HCT116 (cell line): ENCODE data around the gene GPR12. TPM values are rescaled to one million over a fixed set of nuclear protein-coding genes. Genes with fewer than 3 reads are reported as not detected.

Experiments used
- ATAC-seq: fragments of 200-7000 bp; cut with Tn5 transposase; 2 replicates; pipeline ENCODE4 v1.9.1; 2020; ENCODE audit warnings: mild to moderate bottlenecking, moderate library complexity
- BruUV-seq: library from RNA; stranded (reverse); fragments of 400-500 nt; replicated peaks from 2 replicates; lab custom pipeline; 2021; lab: Mats Ljungman, UMichigan
- CTCF ChIA-PET: fragments of 300-600 bp; sonication (Branson Sonifier 250); formaldehyde crosslinking; loops from one replicate; lab custom pipeline; 2021; ENCODE audit warnings: antibody characterized with exemption; lab: Charles Lee
- POLR2A ChIA-PET: fragments of 300-600, 350-600 bp; sonication (Branson Sonifier 250); formaldehyde crosslinking; loops from one replicate; lab custom pipeline; 2021; ENCODE audit warnings: antibody characterized with exemption; lab: Charles Lee
- RAD21 ChIA-PET, 2 experiments: fragments of 300-600 bp; sonication (Branson Sonifier 250); formaldehyde crosslinking; loops; one replicate each; lab custom pipeline; 2023; ENCODE audit warnings: low total read pairs in 2 of 2; ENCODE audit not compliant: uncharacterized antibody in 2 of 2, unreplicated experiment in 2 of 2, low non-redundant PET in 1 of 2; lab: Charles Lee
- DNase-seq: peaks from one replicate; pipeline ENCODE4 v3.0.0-alpha.2; 2010; ENCODE audit warnings: low read depth, low spot score
- H2AFZ ChIP-seq: fragments of 200-600 bp; shearing (Covaris generic), sonication (generic); 2 replicates; pipeline ENCODE4 v1.6.1; 2017; ENCODE audit warnings: low read depth, mixed run types, mixed read lengths, antibody characterized with exemption, low read length; ENCODE audit not compliant: poor library complexity, severe bottlenecking
- H3K27ac ChIP-seq: 2 replicates; pipeline ENCODE4 v1.5.1; 2012; ENCODE audit warnings: low read depth, low read length
- H3K27me3 ChIP-seq: fragments of 200-600 bp; sonication (generic); 2 replicates; pipeline ENCODE4 v1.6.1; 2016; ENCODE audit warnings: mixed run types, low read length, mixed read lengths; ENCODE audit not compliant: insufficient read depth
- H3K36me3 ChIP-seq, 2 experiments: fragments of 200-500 bp in 1 of 2; fragments of 200-600 bp in 1 of 2; sonication (Bioruptor generic) in 1 of 2; sonication (generic) in 1 of 2; 2 replicates each; pipeline versions ENCODE4 v1.5.1 to v1.6.1; 2014 to 2016; ENCODE audit warnings: low read length in 2 of 2, inconsistent platforms in 1 of 2, mixed read lengths in 1 of 2, mixed run types in 1 of 2; ENCODE audit not compliant: insufficient read depth in 2 of 2, control insufficient read depth in 1 of 2
- H3K4me1 ChIP-seq, 2 experiments: fragments of 200-600 bp in 1 of 2; sonication (generic) in 1 of 2; 2 replicates each; pipeline versions ENCODE4 v1.5.1 to v1.6.1; 2012 to 2017; ENCODE audit warnings: low read length in 2 of 2, inconsistent platforms in 1 of 2, mild to moderate bottlenecking in 1 of 2, mixed read lengths in 1 of 2, mixed run types in 1 of 2, moderate library complexity in 1 of 2; ENCODE audit not compliant: insufficient read depth in 2 of 2, control insufficient read depth in 1 of 2
- H3K4me2 ChIP-seq: fragments of 200-600 bp; sonication (generic); 2 replicates; pipeline ENCODE4 v1.6.1; 2017; ENCODE audit warnings: mixed run types, low read length, mixed read lengths
- H3K4me3 ChIP-seq, 2 experiments: fragments of 200-600 bp in 1 of 2; sonication (generic) in 1 of 2; replicated peaks in 1 of 2; 2 replicates each; pipeline ENCODE4 v1.5.1; 2011 to 2016; ENCODE audit warnings: low read length in 2 of 2, control low read depth in 1 of 2, low read depth in 1 of 2, mild to moderate bottlenecking in 1 of 2, mixed read lengths in 1 of 2, mixed run types in 1 of 2
- H3K79me2 ChIP-seq: fragments of 200-600 bp; sonication (generic); 2 replicates; pipeline ENCODE4 v1.6.1; 2017; ENCODE audit warnings: mild to moderate bottlenecking, mixed run types, low read length, moderate library complexity, mixed read lengths; ENCODE audit not compliant: insufficient read depth
- H3K9ac ChIP-seq: fragments of 200-600 bp; sonication (generic); 2 replicates; pipeline ENCODE4 v1.6.1; 2016; ENCODE audit warnings: low read length, mixed read lengths
- H3K9me2 ChIP-seq: fragments of 200-600 bp; sonication (generic), shearing (Covaris generic); 2 replicates; pipeline ENCODE4 v1.6.1; 2017; ENCODE audit warnings: mixed run types, mild to moderate bottlenecking, moderate library complexity; ENCODE audit not compliant: insufficient read depth
- H3K9me3 ChIP-seq, 2 experiments: fragments of 200-500 bp in 1 of 2; fragments of 200-600 bp in 1 of 2; sonication (Bioruptor generic) in 1 of 2; sonication (generic) in 1 of 2; 2 replicates each; pipeline ENCODE4 v1.6.1; 2014 to 2017; ENCODE audit warnings: low read length in 2 of 2, mixed read lengths in 2 of 2, inconsistent platforms in 1 of 2, low read depth in 1 of 2, mild to moderate bottlenecking in 1 of 2, mixed run types in 1 of 2, moderate library complexity in 1 of 2; ENCODE audit not compliant: control insufficient read depth in 1 of 2, insufficient read depth in 1 of 2
- H4K20me1 ChIP-seq: fragments of 200-600 bp; sonication (generic), shearing (Covaris generic); 2 replicates; pipeline ENCODE4 v1.6.1; 2017; ENCODE audit warnings: mixed run types, mild to moderate bottlenecking, moderate library complexity; ENCODE audit not compliant: insufficient read depth
- CBX3 ChIP-seq: IDR thresholded peaks from 2 replicates; pipeline ENCODE4 v1.6.1; 2012; ENCODE audit warnings: low read depth
- CEBPB ChIP-seq: IDR thresholded peaks from 2 replicates; pipeline ENCODE4 v1.6.1; 2012; ENCODE audit warnings: low read depth
- CTCF ChIP-seq, 3 experiments: fragments of 200-600 bp in 1 of 3; sonication (generic) in 1 of 3; IDR thresholded peaks in 2 of 3; conservative IDR thresholded peaks in 1 of 3; 2 replicates each; pipeline ENCODE4 v1.5.1; 2012 to 2017; ENCODE audit warnings: low read depth in 2 of 3, low read length in 2 of 3, antibody characterized with exemption in 1 of 3, borderline replicate concordance in 1 of 3, control low read depth in 1 of 3, mild to moderate bottlenecking in 1 of 3, mixed read lengths in 1 of 3, mixed run types in 1 of 3, moderate library complexity in 1 of 3; ENCODE audit not compliant: insufficient read depth in 1 of 3
- ELF1 ChIP-seq: IDR thresholded peaks from 2 replicates; pipeline ENCODE4 v1.6.1; 2012; ENCODE audit warnings: low read depth, borderline replicate concordance
- EZH2 ChIP-seq: fragments of 200-600 bp; sonication (generic); IDR thresholded peaks from 2 replicates; pipeline ENCODE4 v1.6.1; 2017; ENCODE audit warnings: antibody characterized with exemption, mixed run types
- EZH2phosphoT487 ChIP-seq: fragments of 200-600 bp; IDR thresholded peaks from 2 replicates; pipeline ENCODE4 v1.6.1; 2018; ENCODE audit warnings: antibody characterized with exemption, borderline replicate concordance
- POLR2A ChIP-seq: IDR thresholded peaks from 2 replicates; pipeline ENCODE4 v1.7.0; 2011; ENCODE audit warnings: borderline replicate concordance; ENCODE audit not compliant: insufficient read depth, insufficient read length; ENCODE audit errors: extremely low read depth
- POLR2AphosphoS5 ChIP-seq: IDR thresholded peaks from 2 replicates; pipeline ENCODE4 v1.6.1; 2011; ENCODE audit warnings: mild to moderate bottlenecking, low read depth, low read length, moderate library complexity
- RAD21 ChIP-seq: IDR thresholded peaks from 2 replicates; pipeline ENCODE4 v1.6.1; 2012; ENCODE audit warnings: low read depth, mild to moderate bottlenecking
- REST ChIP-seq: IDR thresholded peaks from 2 replicates; pipeline ENCODE4 v1.6.1; 2012; ENCODE audit warnings: low read depth
- SP1 ChIP-seq: IDR thresholded peaks from 2 replicates; pipeline ENCODE4 v1.6.1; 2012; ENCODE audit warnings: low read depth
- SRF ChIP-seq: IDR thresholded peaks from 2 replicates; pipeline ENCODE4 v1.6.1; 2012; ENCODE audit warnings: low read depth
- ZBTB33 ChIP-seq: IDR thresholded peaks from 2 replicates; pipeline ENCODE4 v1.6.1; 2011; ENCODE audit warnings: mild to moderate bottlenecking, low read length, moderate library complexity; ENCODE audit not compliant: insufficient replicate concordance; ENCODE audit errors: extremely low read depth
- ZFX ChIP-seq: fragments of 450-650 bp; IDR thresholded peaks from 2 replicates; pipeline ENCODE4 v1.6.1; 2017
- intact Hi-C: fragments of 100-400 bp; cut with micrococcal nuclease; formaldehyde crosslinking; loops from 2 replicates; pipeline ENCODE4 v1.10.0; 2022
- total RNA-seq: library from RNA; stranded (reverse); gene quantifications from one replicate; pipeline ENCODE4 v1.2.1, GENCODE V29; 2021; ENCODE audit not compliant: unreplicated experiment

Gene GPR12
- total RNA-seq, 1 experiment from 2014 or later, result not detected

GRCh38 chr13:26713341-26713740 lies 47.2 kb downstream of the GPR12 start:
- Histone ChIP-seq H4K20me1 (no peaks in the 10 kb centered on the region), H3K36me3 (no peaks in the 10 kb centered on the region), H3K9me2 (no peaks in the 10 kb centered on the region), H3K4me1 (no peaks in the 10 kb centered on the region), H3K27ac (no peak overlapping the region), H3K79me2 (no peaks in the 10 kb centered on the region), H3K9ac (no peak overlapping the region), H3K9me3 (no peaks in the 10 kb centered on the region), H3K4me3 (no peak overlapping the region), H3K4me2 (no peak overlapping the region), H3K27me3 (0 out of 2 replicates have a peak, but pooled peaks cover 12% of the 10 kb centered on the region), H2AFZ (no peak overlapping the region)
- TF ChIP-seq CBX3, result no peak
- TF ChIP-seq SP1, result no peak
- TF ChIP-seq EZH2phosphoT487, result no peak
- TF ChIP-seq ZBTB33, result no peak
- no peak for TF ChIP-seq SRF
- no peak for TF ChIP-seq POLR2A
- TF ChIP-seq POLR2AphosphoS5, result no peak
- no peak for TF ChIP-seq RAD21
- no peak for TF ChIP-seq ELF1
- TF ChIP-seq ZFX, result no peak
- no peak for TF ChIP-seq CTCF (IDR thresholded peaks at IDR 0.05 in 2 of 3, conservative IDR thresholded peaks at IDR 0.05 in 1 of 3; ENCODE audit: borderline replicate concordance in 1 of 3, insufficient read depth in 1 of 3, low read depth in 2 of 3, low read length in 2 of 3)
- no peak for TF ChIP-seq EZH2
- TF ChIP-seq CEBPB, result no peak
- no peak for TF ChIP-seq REST
- DNase-seq (no peak), ATAC-seq (no peak)
- ChIA-PET POLR2A (no interaction called here), RAD21 (no interaction called here), CTCF (interaction anchor here (1.2 kb wide), 1 partner anchor 160 kb away, joined by 4 read pairs; no protein-coding TSS in a partner anchor)
- intact Hi-C loops, result no loop called here
- BruUV-seq, result no TSS peak
